ENCODE results near the gene RNF26.

- no peak for TF ChIP-seq HCFC1 (IDR thresholded peaks at IDR 0.05; ENCODE audit: low read length)
- no peak for TF ChIP-seq CTCF (IDR thresholded peaks at IDR 0.05 in 2 of 3, conservative IDR thresholded peaks at IDR 0.05 in 1 of 3; ENCODE audit: control insufficient read depth in 2 of 3, extremely low read depth in 1 of 3, insufficient read depth in 1 of 3, low read depth in 3 of 3, low read length in 3 of 3)
- no peak for TF ChIP-seq ZNF687 (IDR thresholded peaks at IDR 0.05)
- TF ChIP-seq E2F4 (IDR thresholded peaks at IDR 0.05; ENCODE audit: low read depth, low read length) = no peak
- TF ChIP-seq SMARCA5 (IDR thresholded peaks at IDR 0.05) = no peak
- TF ChIP-seq TARDBP (IDR thresholded peaks at IDR 0.05; ENCODE audit: borderline replicate concordance) = no peak
- no peak for TF ChIP-seq POLR2A (IDR thresholded peaks at IDR 0.05; ENCODE audit: low read depth, low read length)
- no peak for TF ChIP-seq HDAC2 (IDR thresholded peaks at IDR 0.05)
- no peak for TF ChIP-seq SMAD1 (IDR thresholded peaks at IDR 0.05; ENCODE audit: low read depth, partially characterized antibody)
- TF ChIP-seq TCF12 (IDR thresholded peaks at IDR 0.05; ENCODE audit: low read depth, low read length) = no peak
- no peak for TF ChIP-seq RAD21 (IDR thresholded peaks at IDR 0.05; ENCODE audit: insufficient read depth, low read depth, low read length)
These were observed 48.9 kb upstream of the RNF26 start for GRCh38 chr11:119285431-119285830.
